EH (cell line): Measurements from ENCODE around the gene OR52E4.

ENCODE experiments used
- DNase-seq: peaks from one replicate; pipeline ENCODE4 v3.0.0-alpha.2; 2015; ENCODE audit warnings: low read depth

OR52E4 gene

GRCh38 chr11:5929571-5930368 lies 49.3 kb downstream of the OR52E4 start:
- DNase-seq = no peak

GRCh38 chr11:5930614-5931013 lies 50.2 kb downstream of the OR52E4 start:
- no peak for DNase-seq

- DNase-seq = no peak
Measured at GRCh38 chr11:5931061-5931460, 50.6 kb downstream of the OR52E4 start.

GRCh38 chr11:5932671-5933070 lies 52.2 kb downstream of the OR52E4 start:
- no peak for DNase-seq

DNA sequence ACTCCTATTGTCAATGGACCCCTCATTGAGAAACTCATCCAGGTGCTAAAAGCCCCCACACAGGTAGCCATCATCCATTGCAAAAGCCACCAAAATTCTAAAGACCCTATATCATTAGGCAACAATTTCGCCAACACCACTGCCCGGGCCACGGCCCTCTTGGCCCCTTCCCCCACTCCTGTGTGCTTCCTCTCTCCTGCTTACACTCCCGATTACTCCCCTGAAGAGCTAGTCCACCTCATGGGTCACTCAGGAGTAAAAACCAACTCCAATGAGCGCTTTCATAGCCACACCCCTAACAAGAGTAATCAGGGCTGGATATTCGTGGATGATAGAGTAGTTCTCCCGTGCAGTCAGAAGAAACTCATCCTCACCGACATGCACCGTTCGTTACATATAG lies 52.7 kb downstream of the OR52E4 start:
- no peak for DNase-seq
